NT2/D1 (cell line): ENCODE results near the gene DAPK2.

Experiments used
- SUZ12 ChIP-seq: IDR thresholded peaks from 2 replicates; pipeline ENCODE4 v1.6.1; 2011; ENCODE audit not compliant: insufficient read length, insufficient read depth; ENCODE audit errors: extremely low read depth
- YY1 ChIP-seq: IDR thresholded peaks from 2 replicates; pipeline ENCODE4 v1.6.1; 2011; ENCODE audit not compliant: insufficient read length, insufficient read depth
- ZNF274 ChIP-seq: IDR thresholded peaks from 2 replicates; pipeline ENCODE4 v1.6.1; 2011; ENCODE audit warnings: mild to moderate bottlenecking, low read depth, low read length

GRCh38 chr15:63928185-63928842 lies 118.0 kb downstream of the DAPK2 start:
- TF ChIP-seq YY1 (no peak), ZNF274 (no peak), SUZ12 (no peak)
